HEK293T (cell line): ENCODE data around the gene RNF175.

Source experiments
- CTCF ChIA-PET: fragments of 350-600 bp; formaldehyde crosslinking; extraction: SDS; loops from one replicate; lab custom pipeline; 2021; ENCODE audit warnings: antibody characterized with exemption, inconsistent platforms; lab: Yijun Ruan, JAX
- POLR2A ChIA-PET: fragments of 350-600 bp; formaldehyde crosslinking; extraction: SDS; loops from one replicate; lab custom pipeline; 2020; ENCODE audit warnings: antibody characterized with exemption, inconsistent platforms; lab: Yijun Ruan, JAX
- DNase-seq: peaks from one replicate; pipeline ENCODE4 v3.0.0; 2012; ENCODE audit warnings: mixed read lengths; ENCODE audit errors: extremely low spot score
- ARNT ChIP-seq: fragments of 450-650 bp; IDR thresholded peaks from 2 replicates; pipeline ENCODE4 v1.6.1; 2017; ENCODE audit warnings: mild to moderate bottlenecking
- BHLHE40 ChIP-seq: fragments of 450-650 bp; IDR thresholded peaks from 2 replicates; pipeline ENCODE4 v1.6.1; 2016; ENCODE audit warnings: mild to moderate bottlenecking, moderate library complexity, borderline replicate concordance
- CTBP1 ChIP-seq: fragments of 450-650 bp; IDR thresholded peaks from 2 replicates; pipeline ENCODE4 v1.6.1; 2016; ENCODE audit warnings: borderline replicate concordance
- ELF4 ChIP-seq: fragments of 450-650 bp; IDR thresholded peaks from 2 replicates; pipeline ENCODE4 v1.6.1; 2017; ENCODE audit warnings: antibody characterized with exemption
- FOXA1 ChIP-seq: fragments of 450-650 bp; IDR thresholded peaks from 2 replicates; pipeline ENCODE4 v1.6.1; 2016; ENCODE audit warnings: mild to moderate bottlenecking
- FOXK2 ChIP-seq: fragments of 450-650 bp; IDR thresholded peaks from 2 replicates; pipeline ENCODE4 v1.6.1; 2016; ENCODE audit warnings: mild to moderate bottlenecking
- FOXM1 ChIP-seq: fragments of 450-650 bp; IDR thresholded peaks from 2 replicates; pipeline ENCODE4 v1.6.1; 2017; ENCODE audit warnings: mild to moderate bottlenecking, borderline replicate concordance
- HDGF ChIP-seq: fragments of 450-650 bp; IDR thresholded peaks from 2 replicates; pipeline ENCODE4 v1.6.1; 2017; ENCODE audit warnings: antibody characterized with exemption, borderline replicate concordance
- L3MBTL2 ChIP-seq: fragments of 450-650 bp; conservative IDR thresholded peaks from 2 replicates; pipeline ENCODE4 v1.6.1; 2016; ENCODE audit warnings: mild to moderate bottlenecking
- LEF1 ChIP-seq: fragments of 450-650 bp; IDR thresholded peaks from 2 replicates; pipeline ENCODE4 v1.6.1; 2017; ENCODE audit warnings: mild to moderate bottlenecking, borderline replicate concordance
- NFRKB ChIP-seq: fragments of 450-650 bp; IDR thresholded peaks from 2 replicates; pipeline ENCODE4 v1.6.1; 2016; ENCODE audit warnings: mild to moderate bottlenecking, moderate library complexity
- SP1 ChIP-seq: fragments of 450-650 bp; IDR thresholded peaks from 2 replicates; pipeline ENCODE4 v1.6.1; 2017
- SUZ12 ChIP-seq: fragments of 450-650 bp; IDR thresholded peaks from 2 replicates; pipeline ENCODE4 v1.6.1; 2016; ENCODE audit warnings: mild to moderate bottlenecking
- TARDBP ChIP-seq: fragments of 450-650 bp; IDR thresholded peaks from 2 replicates; pipeline ENCODE4 v1.6.1; 2016
- ZNF384 ChIP-seq: fragments of 450-650 bp; IDR thresholded peaks from 2 replicates; pipeline ENCODE4 v1.6.1; 2016
- TF ChIP-seq, protein P1 (sequence below): fragments of 450-650 bp; IDR thresholded peaks from 2 replicates; pipeline ENCODE4 v1.6.1; 2016

The RNF175 gene

DNA sequence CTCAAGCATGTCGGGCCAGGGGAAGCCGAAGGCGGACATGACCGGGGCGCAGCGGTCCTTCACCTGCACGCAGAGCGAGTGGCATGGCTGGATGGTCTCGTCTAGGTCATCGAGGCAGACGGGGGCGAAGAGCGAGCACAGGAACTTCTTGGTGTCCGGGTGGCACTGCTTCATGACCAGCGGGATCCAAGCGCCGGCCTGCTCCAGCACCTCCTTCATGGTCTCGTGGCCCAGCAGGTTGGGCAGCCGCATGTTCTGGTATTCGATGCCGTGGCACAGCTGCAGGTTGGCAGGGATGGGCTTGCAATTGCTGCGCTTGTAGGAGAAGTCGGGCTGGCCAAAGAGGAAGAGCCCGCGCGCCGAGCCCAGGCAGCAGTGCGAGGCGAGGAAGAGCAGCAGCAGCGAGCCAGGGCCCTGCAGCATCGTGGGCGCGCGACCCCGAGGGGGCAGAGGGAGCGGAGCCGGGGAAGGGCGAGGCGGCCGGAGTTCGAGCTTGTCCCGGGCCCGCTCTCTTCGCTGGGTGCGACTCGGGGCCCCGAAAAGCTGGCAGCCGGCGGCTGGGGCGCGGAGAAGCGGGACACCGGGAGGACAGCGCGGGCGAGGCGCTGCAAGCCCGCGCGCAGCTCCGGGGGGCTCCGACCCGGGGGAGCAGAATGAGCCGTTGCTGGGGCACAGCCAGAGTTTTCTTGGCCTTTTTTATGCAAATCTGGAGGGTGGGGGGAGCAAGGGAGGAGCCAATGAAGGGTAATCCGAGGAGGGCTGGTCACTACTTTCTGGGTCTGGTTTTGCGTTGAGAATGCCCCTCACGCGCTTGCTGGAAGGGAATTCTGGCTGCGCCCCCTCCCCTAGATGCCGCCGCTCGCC is 28.8 kb upstream of the RNF175 start, which contains the start of gene SFRP2:
Gene SFRP2, minus strand, starts transcription at position 671 of the 864 bp plus-strand sequence. Its CDS starts 248 bp downstream, at position 423.
- TF ChIP-seq BHLHE40 (no peak), HDGF (no peak), LEF1 (no peak), FOXM1 (no peak), SUZ12 (no peak), FOXK2 (no peak), SP1 (no peak), FOXA1 (no peak), ARNT (no peak), CTBP1 (no peak), ZNF384 (no peak), TARDBP (no peak), NFRKB (no peak), ELF4 (no peak), L3MBTL2 (no peak)
- TF ChIP-seq, protein P1, sequence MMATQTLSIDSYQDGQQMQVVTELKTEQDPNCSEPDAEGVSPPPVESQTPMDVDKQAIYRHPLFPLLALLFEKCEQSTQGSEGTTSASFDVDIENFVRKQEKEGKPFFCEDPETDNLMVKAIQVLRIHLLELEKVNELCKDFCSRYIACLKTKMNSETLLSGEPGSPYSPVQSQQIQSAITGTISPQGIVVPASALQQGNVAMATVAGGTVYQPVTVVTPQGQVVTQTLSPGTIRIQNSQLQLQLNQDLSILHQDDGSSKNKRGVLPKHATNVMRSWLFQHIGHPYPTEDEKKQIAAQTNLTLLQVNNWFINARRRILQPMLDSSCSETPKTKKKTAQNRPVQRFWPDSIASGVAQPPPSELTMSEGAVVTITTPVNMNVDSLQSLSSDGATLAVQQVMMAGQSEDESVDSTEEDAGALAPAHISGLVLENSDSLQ = no peak
- POLR2A ChIA-PET = no interaction called here
- CTCF ChIA-PET = no interaction called here
- DNase-seq = no peak

DNA sequence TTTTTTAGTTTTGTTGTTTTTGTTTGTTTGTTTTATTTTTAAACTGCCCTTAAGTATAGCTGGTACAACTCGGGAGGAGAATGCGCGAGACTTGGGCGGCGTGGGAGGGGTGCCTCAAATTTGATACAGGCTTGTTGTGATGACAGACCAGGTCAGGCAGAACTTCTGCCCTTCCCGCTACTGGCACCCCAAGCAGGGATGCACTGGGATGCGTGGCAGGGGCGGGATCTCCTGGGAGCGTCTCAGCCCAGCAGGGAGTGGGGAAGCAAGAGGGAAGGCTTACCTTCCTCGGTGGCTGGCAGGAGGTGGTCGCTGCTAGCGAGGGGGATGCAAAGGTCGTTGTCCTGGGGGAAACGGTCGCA is 28.2 kb upstream of the RNF175 start:
- no peak for DNase-seq
- CTCF ChIA-PET = interaction anchor here (0.6 kb wide), 1 partner anchor 16 kb away, joined by 4 read pairs; no protein-coding TSS in a partner anchor
- TF ChIP-seq TARDBP = no peak
- no peak for TF ChIP-seq SUZ12
- no peak for TF ChIP-seq ELF4
- no peak for TF ChIP-seq FOXM1
- TF ChIP-seq HDGF = no peak
- TF ChIP-seq FOXA1 = no peak
- no peak for TF ChIP-seq ARNT
- TF ChIP-seq L3MBTL2 = no peak
- no peak for TF ChIP-seq CTBP1
- no peak for TF ChIP-seq FOXK2
- TF ChIP-seq, protein P1 = no peak
- TF ChIP-seq SP1 = no peak
- TF ChIP-seq NFRKB = no peak
- TF ChIP-seq ZNF384 = no peak
- POLR2A ChIA-PET = no interaction called here

DNA sequence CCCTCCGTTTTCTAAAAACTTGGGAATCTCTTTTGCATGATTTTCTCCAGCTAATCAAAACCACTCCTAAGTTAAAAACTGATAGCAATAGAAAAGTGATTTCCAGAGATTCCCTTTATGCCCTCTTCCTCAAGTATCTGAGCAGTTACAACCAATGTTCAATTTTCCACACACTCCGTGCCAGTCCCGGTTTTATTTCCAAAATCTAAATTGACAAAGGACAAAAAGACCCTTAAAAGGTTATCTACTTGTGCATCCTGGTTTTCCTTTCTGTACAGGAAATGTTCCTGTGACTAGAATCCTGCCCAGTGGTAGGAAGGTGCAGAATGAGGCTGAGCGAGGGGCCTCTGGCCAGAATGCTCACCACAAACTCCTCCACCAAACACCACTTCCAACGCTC is 27.8 kb upstream of the RNF175 start:
- ChIA-PET CTCF (interaction anchor here (0.6 to 1.3 kb wide), 4 partner anchors 10 to 146 kb away, joined by 3 to 4 read pairs (median 4); no protein-coding TSS in a partner anchor), POLR2A (no interaction called here)
- TF ChIP-seq FOXM1 = no peak
- no peak for TF ChIP-seq ELF4
- TF ChIP-seq CTBP1 = no peak
- TF ChIP-seq ZNF384 = no peak
- TF ChIP-seq FOXA1 = no peak
- TF ChIP-seq FOXK2 = no peak
- no peak for TF ChIP-seq ARNT
- TF ChIP-seq LEF1 = no peak
- TF ChIP-seq SUZ12 = no peak
- no peak for TF ChIP-seq TARDBP
- no peak for TF ChIP-seq NFRKB
- DNase-seq = no peak

DNA sequence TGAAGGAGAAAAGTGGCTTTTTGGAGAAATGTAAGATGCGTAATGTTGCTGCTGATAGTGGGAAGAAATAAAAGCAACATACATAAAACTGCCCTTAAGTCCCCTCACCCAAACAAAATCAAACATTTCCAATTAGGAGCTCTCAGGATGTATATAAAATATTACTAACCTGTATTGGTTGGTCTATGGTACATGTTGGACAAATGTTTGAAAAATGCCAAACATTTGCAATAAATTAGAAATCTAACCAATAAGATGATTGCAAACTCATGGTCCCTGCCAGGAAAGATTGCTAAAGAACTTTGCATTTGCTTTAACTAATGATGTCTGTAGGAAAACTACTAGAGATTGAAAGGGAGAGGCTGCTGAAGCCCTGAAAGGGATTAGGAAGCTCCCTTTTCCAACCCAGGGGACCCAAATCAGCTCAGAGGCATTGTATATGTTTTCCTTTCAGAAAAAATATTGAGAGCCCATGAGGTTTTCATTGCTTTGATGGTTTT is 27.3 kb upstream of the RNF175 start:
- CTCF ChIA-PET = interaction anchor here (0.5 to 1.7 kb wide), 6 partner anchors 10 to 267 kb away, joined by 3 to 9 read pairs (median 4); no protein-coding TSS in a partner anchor
- DNase-seq = no peak
- no peak for TF ChIP-seq FOXA1
- TF ChIP-seq FOXK2 = no peak
- TF ChIP-seq SP1 = no peak
- TF ChIP-seq L3MBTL2 = no peak
- no peak for TF ChIP-seq SUZ12
- TF ChIP-seq LEF1 = no peak
- TF ChIP-seq ELF4 = no peak
- TF ChIP-seq NFRKB = no peak
- TF ChIP-seq, protein P1 = no peak
- TF ChIP-seq BHLHE40 = no peak
- TF ChIP-seq TARDBP = no peak
- no peak for TF ChIP-seq HDGF
- no peak for TF ChIP-seq CTBP1
- POLR2A ChIA-PET = no interaction called here

DNA sequence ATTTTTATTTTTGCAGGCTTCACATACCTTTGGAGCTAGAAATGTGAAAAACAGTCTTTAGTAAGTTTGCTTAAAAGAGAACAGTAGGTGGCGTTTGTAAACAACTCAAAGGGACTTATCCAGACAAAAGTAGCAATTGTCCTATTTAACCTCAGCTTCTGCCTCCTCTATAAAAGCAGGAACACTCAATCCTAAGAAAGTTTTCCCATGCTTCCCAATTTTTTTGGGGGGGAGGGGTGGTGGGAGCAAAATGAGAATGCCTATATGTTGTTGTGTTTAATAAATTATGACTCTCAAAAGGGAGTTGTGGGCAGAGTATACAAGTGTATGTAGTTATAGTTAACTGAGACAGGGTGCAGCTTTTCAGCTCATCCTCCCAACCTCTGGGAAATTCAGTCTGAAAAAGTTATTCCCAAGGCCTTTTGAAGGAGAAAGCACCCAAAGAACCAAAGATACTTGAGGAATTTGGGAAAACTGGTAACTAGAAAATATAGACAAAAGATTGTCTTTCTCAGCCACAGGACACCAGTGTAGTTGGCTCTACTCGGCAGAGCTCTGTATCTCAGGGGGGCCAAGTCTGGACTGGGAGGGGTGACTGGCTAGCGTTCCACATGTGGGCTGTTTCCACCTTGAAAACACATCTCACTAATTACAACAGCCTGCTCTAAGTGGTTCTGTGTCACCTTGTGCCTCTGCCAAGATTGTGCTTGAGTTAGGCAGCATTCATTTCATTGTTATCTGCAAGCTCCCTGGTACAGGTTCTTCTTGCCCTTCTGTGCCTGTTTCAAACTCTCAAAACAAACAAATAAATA is 26.3 kb upstream of the RNF175 start:
- CTCF ChIA-PET = interaction anchor here (0.6 to 1.7 kb wide), 15 partner anchors 9 to 639 kb away, joined by 3 to 9 read pairs (median 4); partner anchors contain the start of gene TMEM131L

More for the DNA sequence above, 26.3 kb upstream of the RNF175 start:
- TF ChIP-seq ZNF384 (no peak), ELF4 (no peak), CTBP1 (no peak), HDGF (no peak), FOXM1 (no peak), BHLHE40 (no peak), L3MBTL2 (no peak), LEF1 (no peak), SP1 (no peak), TARDBP (no peak), ARNT (no peak)
- POLR2A ChIA-PET = no interaction called here
- no peak for DNase-seq
